Neutrophil (primary cell): Measurements from ENCODE around the gene TF.

Experiments
- H3K27ac ChIP-seq: fragments of 200-600 bp; sonication (generic); 2 replicates; pipeline ENCODE4 v1.5.1; 2016; ENCODE audit warnings: mild to moderate bottlenecking, moderate library complexity
- H3K27me3 ChIP-seq: fragments of 200-600 bp; sonication (generic); 2 replicates; pipeline ENCODE4 v1.6.0; 2016; ENCODE audit warnings: mild to moderate bottlenecking
- H3K36me3 ChIP-seq: fragments of 200-600 bp; sonication (generic); 2 replicates; pipeline ENCODE4 v1.5.1; 2017
- H3K4me1 ChIP-seq, 2 experiments: fragments of 200-600 bp in 1 of 2; sonication (generic) in 1 of 2; 1 replicate in 1 of 2; 2 replicates in 1 of 2; pipeline versions ENCODE4 v1.5.1 to v1.6.1; 2013 to 2016; ENCODE audit warnings: low read depth in 1 of 2, low read length in 1 of 2, mild to moderate bottlenecking in 1 of 2, moderate library complexity in 1 of 2; ENCODE audit not compliant: control insufficient read depth in 1 of 2, insufficient read depth in 1 of 2
- H3K4me3 ChIP-seq, 2 experiments: fragments of 200-600 bp in 1 of 2; sonication (generic) in 1 of 2; 1 replicate in 1 of 2; 2 replicates in 1 of 2; pipeline ENCODE4 v1.5.1; 2013 to 2016; ENCODE audit warnings: low read depth in 1 of 2, low read length in 1 of 2, mild to moderate bottlenecking in 1 of 2, moderate library complexity in 1 of 2
- H3K9me3 ChIP-seq: fragments of 200-600 bp; sonication (generic); 2 replicates; pipeline ENCODE4 v1.5.1; 2016
- TF ChIP-seq, protein P1 (sequence below): fragments of 200-600 bp; sonication (generic); IDR thresholded peaks from 2 replicates; pipeline ENCODE4 v1.5.1; 2016; ENCODE audit warnings: antibody characterized with exemption

Gene TF

GRCh38 chr3:133701435-133702358 lies 44.5 kb upstream of the TF start:
- TF ChIP-seq, protein P1, sequence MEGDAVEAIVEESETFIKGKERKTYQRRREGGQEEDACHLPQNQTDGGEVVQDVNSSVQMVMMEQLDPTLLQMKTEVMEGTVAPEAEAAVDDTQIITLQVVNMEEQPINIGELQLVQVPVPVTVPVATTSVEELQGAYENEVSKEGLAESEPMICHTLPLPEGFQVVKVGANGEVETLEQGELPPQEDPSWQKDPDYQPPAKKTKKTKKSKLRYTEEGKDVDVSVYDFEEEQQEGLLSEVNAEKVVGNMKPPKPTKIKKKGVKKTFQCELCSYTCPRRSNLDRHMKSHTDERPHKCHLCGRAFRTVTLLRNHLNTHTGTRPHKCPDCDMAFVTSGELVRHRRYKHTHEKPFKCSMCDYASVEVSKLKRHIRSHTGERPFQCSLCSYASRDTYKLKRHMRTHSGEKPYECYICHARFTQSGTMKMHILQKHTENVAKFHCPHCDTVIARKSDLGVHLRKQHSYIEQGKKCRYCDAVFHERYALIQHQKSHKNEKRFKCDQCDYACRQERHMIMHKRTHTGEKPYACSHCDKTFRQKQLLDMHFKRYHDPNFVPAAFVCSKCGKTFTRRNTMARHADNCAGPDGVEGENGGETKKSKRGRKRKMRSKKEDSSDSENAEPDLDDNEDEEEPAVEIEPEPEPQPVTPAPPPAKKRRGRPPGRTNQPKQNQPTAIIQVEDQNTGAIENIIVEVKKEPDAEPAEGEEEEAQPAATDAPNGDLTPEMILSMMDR: no peak
- Histone ChIP-seq H3K9me3 (no peaks in the 10 kb centered on the region), H3K27me3 (peaks cover 13% of the 10 kb centered on the region), H3K4me1 (no peaks in the 10 kb centered on the region), H3K36me3 (no peaks in the 10 kb centered on the region), H3K4me3 (no peak overlapping the region), H3K27ac (no peak overlapping the region)

DNA sequence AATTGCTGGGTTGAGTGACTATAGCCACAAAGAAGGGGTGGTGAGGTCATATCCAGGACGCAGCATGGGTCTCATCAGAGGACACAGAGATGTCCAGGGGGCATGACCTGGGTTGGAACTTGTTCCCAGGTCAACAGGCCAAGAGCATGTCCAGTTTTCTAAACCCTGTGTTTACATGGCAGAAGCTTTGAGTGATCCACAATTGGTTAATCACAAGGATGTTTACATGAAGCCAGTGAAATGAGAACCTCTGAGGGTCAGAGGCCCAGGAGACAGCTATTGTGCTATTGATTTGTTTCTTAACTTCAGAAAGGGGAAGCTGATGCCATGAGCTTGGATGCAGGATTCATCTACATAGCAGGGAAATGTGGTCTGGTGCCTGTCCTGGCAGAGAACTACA lies 42.3 kb upstream of the TF start:
- TF ChIP-seq, protein P1: no peak
- Histone ChIP-seq H3K9me3 (no peaks in the 10 kb centered on the region), H3K4me3 (no peak overlapping the region)

DNA sequence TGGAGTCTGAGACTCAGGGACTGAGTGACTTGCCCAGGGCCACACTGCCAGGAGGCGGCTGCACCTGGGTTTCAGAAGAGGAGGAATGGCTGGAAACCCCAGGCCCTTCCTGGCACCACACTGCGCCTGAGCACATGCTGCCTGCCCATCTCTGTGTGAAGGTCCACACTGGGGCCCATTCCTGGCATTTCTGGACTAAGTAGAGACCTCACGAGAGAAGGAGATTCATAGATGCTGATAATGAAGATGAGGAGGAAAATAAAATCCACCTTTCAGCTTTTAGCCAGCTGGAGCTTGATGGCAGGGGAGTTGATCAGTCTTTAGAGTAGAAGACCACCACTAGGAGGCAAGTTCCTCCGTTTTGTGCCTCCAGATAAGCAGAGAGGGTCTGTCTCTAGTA lies 40.2 kb upstream of the TF start:
- Histone ChIP-seq H3K27ac (no peak overlapping the region), H3K4me1 (peaks cover 22 to 23% of the 10 kb centered on the region in 2 experiments), H3K9me3 (no peaks in the 10 kb centered on the region), H3K4me3 (no peak overlapping the region), H3K36me3 (no peaks in the 10 kb centered on the region), H3K27me3 (peaks cover 13% of the 10 kb centered on the region)
- TF ChIP-seq, protein P1: no peak

More for the DNA sequence above, 42.3 kb upstream of the TF start:
- H3K27me3 ChIP-seq: peaks cover 13% of the 10 kb centered on the region
- H3K4me1 ChIP-seq: peaks cover 1 to 2% of the 10 kb centered on the region in 2 experiments
- H3K27ac ChIP-seq: no peak overlapping the region
- no peaks in the 10 kb centered on the region for H3K36me3 ChIP-seq

DNA sequence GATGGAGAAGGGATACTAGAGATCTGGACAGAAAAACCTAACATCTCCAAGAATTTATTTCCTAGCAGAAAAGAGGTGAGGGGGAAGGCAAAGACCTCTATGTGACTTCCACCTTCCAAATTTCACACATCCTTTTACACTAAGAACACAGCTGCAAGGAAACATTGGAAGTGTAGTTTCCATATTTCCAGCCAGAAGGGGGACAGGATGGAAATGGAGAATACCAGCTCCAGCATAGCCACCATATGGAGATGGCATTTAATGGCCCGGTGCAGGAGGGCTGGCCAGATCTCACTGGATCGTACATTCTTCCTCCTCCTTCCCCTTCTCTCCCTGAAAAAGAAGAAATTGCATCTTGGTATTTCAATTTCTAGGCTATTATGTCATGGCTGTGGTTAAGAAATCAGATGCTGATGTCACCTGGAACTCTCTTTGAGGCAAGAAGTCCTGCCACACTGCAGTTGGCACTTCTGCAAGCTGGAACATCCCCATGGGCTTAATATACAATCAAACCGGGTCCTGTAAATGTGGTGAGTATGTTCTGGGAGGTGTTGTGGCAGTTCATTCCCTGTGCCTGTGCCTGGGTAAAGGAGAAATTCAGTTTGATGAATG lies 36.9 kb upstream of the TF start:
- Histone ChIP-seq H3K9me3 (no peaks in the 10 kb centered on the region), H3K4me3 (no peak overlapping the region), H3K36me3 (no peaks in the 10 kb centered on the region), H3K4me1 (peaks cover 31 to 34% of the 10 kb centered on the region in 2 experiments), H3K27ac (no peak overlapping the region), H3K27me3 (peaks cover 8% of the 10 kb centered on the region)
- TF ChIP-seq, protein P1: no peak

DNA sequence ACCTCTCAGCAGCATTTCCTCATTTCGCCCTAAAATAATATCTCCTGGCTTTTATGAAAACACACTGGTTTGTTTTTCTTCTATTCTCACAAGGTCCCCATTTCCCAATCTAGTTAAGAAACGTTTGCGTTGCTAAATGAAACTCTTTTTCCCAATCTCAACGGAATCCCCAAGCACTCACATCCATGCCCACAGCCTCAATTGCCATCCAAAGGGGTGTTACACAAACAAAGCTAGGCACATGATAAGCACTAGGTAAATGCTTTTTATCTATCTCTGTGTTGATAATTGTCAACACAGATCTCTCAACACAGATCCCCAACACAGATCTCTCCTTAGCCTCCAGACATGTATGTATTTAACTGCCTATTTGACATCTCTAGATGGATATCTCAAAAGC lies 35.2 kb upstream of the TF start:
- Histone ChIP-seq H3K27me3 (peaks cover 2% of the 10 kb centered on the region), H3K36me3 (no peaks in the 10 kb centered on the region), H3K9me3 (no peaks in the 10 kb centered on the region), H3K4me3 (no peak overlapping the region), H3K27ac (peak overlapping the region; percentile 2), H3K4me1 (peaks cover 31 to 34% of the 10 kb centered on the region in 2 experiments)
- TF ChIP-seq, protein P1: no peak
